ENCODE results near the gene RPL12. TPM values are rescaled to one million over a fixed set of nuclear protein-coding genes. Genes with fewer than 3 reads are reported as not detected.

The RPL12 gene
- total and polyA plus RNA-seq, 4 donors: 289 to 829 (median 485) TPM

- H3K4me1 ChIP-seq (ENCODE audit: control insufficient read depth in 4 of 4, insufficient read depth in 4 of 4, low read length in 3 of 4): peaks cover 0 to 3% (median 1%) of the 10 kb centered on the region in 4 donors
- H3K9me3 ChIP-seq (ENCODE audit: control insufficient read depth in 4 of 4, low read length in 3 of 4): no peaks in the 10 kb centered on the region
- no peak for TF ChIP-seq RXRA (IDR thresholded peaks at IDR 0.05)
- no peak for TF ChIP-seq REST (IDR thresholded peaks at IDR 0.05)
- no peak for TF ChIP-seq EGR1 (IDR thresholded peaks at IDR 0.05; ENCODE audit: low read depth in 2 of 2)
- no peak for TF ChIP-seq SP1 (IDR thresholded peaks at IDR 0.05)
- TF ChIP-seq YY1 (IDR thresholded peaks at IDR 0.05): no peak
- TF ChIP-seq NR2F2 (IDR thresholded peaks at IDR 0.05): no peak
- no peak for TF ChIP-seq ATF3 (IDR thresholded peaks at IDR 0.05)
- TF ChIP-seq GABPA (IDR thresholded peaks at IDR 0.05 in 1 of 2, conservative IDR thresholded peaks at IDR 0.05 in 1 of 2): no peak
- TF ChIP-seq CTCF (IDR thresholded peaks at IDR 0.05; ENCODE audit: low read depth, low read length, missing input control): no peak
- no peak for TF ChIP-seq HNF4A (conservative IDR thresholded peaks at IDR 0.05)
- TF ChIP-seq HNF4G (IDR thresholded peaks at IDR 0.05): no peak
- TF ChIP-seq FOXA1 (IDR thresholded peaks at IDR 0.05): no peak
- DNase-seq (ENCODE audit: low spot score): no peak
- 94% methylated on average over 5 of the region's 5 CpGs for WGBS
- H3K27me3 ChIP-seq (ENCODE audit: control insufficient read depth in 4 of 4, insufficient read depth in 4 of 4, low read length in 3 of 4): no peaks in the 10 kb centered on the region
- no peak overlapping the region for H3K4me3 ChIP-seq (ENCODE audit: low read depth in 1 of 3, low read length in 3 of 3)
- H3K9ac ChIP-seq (ENCODE audit: low read depth in 1 of 2, low read length in 2 of 2): no peak overlapping the region
- H3K27ac ChIP-seq (ENCODE audit: low read depth in 1 of 2, low read length in 2 of 2): no peak overlapping the region
- peaks cover 4 to 36% (median 20%) of the 10 kb centered on the region in 4 donors for H3K36me3 ChIP-seq (ENCODE audit: control insufficient read depth in 4 of 4, insufficient read depth in 3 of 4, low read depth in 1 of 4, low read length in 3 of 4)
These were observed 47.1 kb upstream of the RPL12 start for GRCh38 chr9:127498298-127498697.

- DNase-seq (ENCODE audit: low spot score): no peak
- Histone ChIP-seq H3K4me3 (ENCODE audit: low read depth in 1 of 3, low read length in 3 of 3) (no peak overlapping the region), H3K36me3 (ENCODE audit: control insufficient read depth in 4 of 4, insufficient read depth in 3 of 4, low read depth in 1 of 4, low read length in 3 of 4) (peaks cover 5 to 39% (median 19%) of the 10 kb centered on the region in 4 donors), H3K9me3 (ENCODE audit: control insufficient read depth in 4 of 4, low read length in 3 of 4) (no peaks in the 10 kb centered on the region), H3K27ac (ENCODE audit: low read depth in 1 of 2, low read length in 2 of 2) (no peak overlapping the region), H3K4me1 (ENCODE audit: control insufficient read depth in 4 of 4, insufficient read depth in 4 of 4, low read length in 3 of 4) (peaks cover 0 to 3% (median 1%) of the 10 kb centered on the region in 4 donors), H3K9ac (ENCODE audit: low read depth in 1 of 2, low read length in 2 of 2) (no peak overlapping the region), H3K27me3 (ENCODE audit: control insufficient read depth in 4 of 4, insufficient read depth in 4 of 4, low read length in 3 of 4) (no peaks in the 10 kb centered on the region)
- TF ChIP-seq GABPA (IDR thresholded peaks at IDR 0.05 in 1 of 2, conservative IDR thresholded peaks at IDR 0.05 in 1 of 2) (no peak), ATF3 (IDR thresholded peaks at IDR 0.05) (no peak), SP1 (IDR thresholded peaks at IDR 0.05) (no peak), FOXA2 (IDR thresholded peaks at IDR 0.05) (no peak), HNF4G (IDR thresholded peaks at IDR 0.05) (no peak), HNF4A (conservative IDR thresholded peaks at IDR 0.05) (no peak), YY1 (IDR thresholded peaks at IDR 0.05) (no peak), REST (IDR thresholded peaks at IDR 0.05) (no peak), ZBTB33 (IDR thresholded peaks at IDR 0.05) (no peak), EGR1 (IDR thresholded peaks at IDR 0.05; ENCODE audit: low read depth in 2 of 2) (no peak), NR2F2 (IDR thresholded peaks at IDR 0.05) (no peak), JUND (IDR thresholded peaks at IDR 0.05) (no peak), RXRA (IDR thresholded peaks at IDR 0.05) (no peak)
- TF ChIP-seq, protein P1, sequence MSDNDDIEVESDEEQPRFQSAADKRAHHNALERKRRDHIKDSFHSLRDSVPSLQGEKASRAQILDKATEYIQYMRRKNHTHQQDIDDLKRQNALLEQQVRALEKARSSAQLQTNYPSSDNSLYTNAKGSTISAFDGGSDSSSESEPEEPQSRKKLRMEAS (IDR thresholded peaks at IDR 0.05): no peak
- 94% methylated on average over 13 of the region's 13 CpGs for WGBS
These were observed 46.6 kb upstream of the RPL12 start for GRCh38 chr9:127497656-127498290.
